HEK293 (cell line): ENCODE measurements around the gene NTMT1.

Source experiments
- REPIN1 ChIP-seq: fragments of 450-650 bp; formaldehyde crosslinking; IDR thresholded peaks from 2 replicates; pipeline ENCODE4 v1.5.1; 2017; ENCODE audit warnings: missing biosample characterization, missing genetic modification characterization, low read depth
- REST ChIP-seq: fragments of 450-650 bp; formaldehyde crosslinking; IDR thresholded peaks from 2 replicates; pipeline ENCODE4 v1.5.1; 2016; ENCODE audit warnings: missing biosample characterization, missing genetic modification characterization
- ZBTB26 ChIP-seq: fragments of 450-650 bp; formaldehyde crosslinking; optimal IDR thresholded peaks from 2 replicates; pipeline ENCODE3; 2016; ENCODE audit warnings: missing biosample characterization, mild to moderate bottlenecking, missing genetic modification characterization
- ZNF140 ChIP-seq: fragments of 450-650 bp; formaldehyde crosslinking; IDR thresholded peaks from 2 replicates; pipeline ENCODE4 v1.5.1; 2016; ENCODE audit warnings: missing biosample characterization, missing genetic modification characterization
- ZNF274 ChIP-seq, 2 experiments: fragments of 200-500 bp in 1 of 2; fragments of 450-650 bp in 1 of 2; sonication (Bioruptor generic) in 1 of 2; formaldehyde crosslinking in 1 of 2; IDR thresholded peaks; 2 replicates each; pipeline versions ENCODE4 v1.5.1 to v1.6.1; 2014 to 2016; ENCODE audit warnings: borderline replicate concordance in 1 of 2, inconsistent platforms in 1 of 2, low read length in 1 of 2, missing biosample characterization in 1 of 2, missing genetic modification characterization in 1 of 2
- ZNF394 ChIP-seq: fragments of 450-650 bp; formaldehyde crosslinking; IDR thresholded peaks from 2 replicates; pipeline ENCODE4 v1.5.1; 2016; ENCODE audit warnings: missing biosample characterization, missing genetic modification characterization, mild to moderate bottlenecking, moderate library complexity, borderline replicate concordance
- ZNF677 ChIP-seq: fragments of 450-650 bp; IDR thresholded peaks from 2 replicates; pipeline ENCODE4 v1.5.0; 2018; ENCODE audit warnings: missing biosample characterization, mild to moderate bottlenecking, missing genetic modification characterization, moderate library complexity
- ZNF747 ChIP-seq: fragments of 450-650 bp; formaldehyde crosslinking; IDR thresholded peaks from 2 replicates; pipeline ENCODE4 v1.5.1; 2016; ENCODE audit warnings: missing biosample characterization, missing genetic modification characterization
- TF ChIP-seq, protein P1 (sequence below): fragments of 450-650 bp; formaldehyde crosslinking; IDR thresholded peaks from 2 replicates; pipeline ENCODE4 v1.5.1; 2016; ENCODE audit warnings: missing biosample characterization, missing genetic modification characterization
- TF ChIP-seq, protein P2 (sequence below): fragments of 450-650 bp; formaldehyde crosslinking; conservative IDR thresholded peaks from 2 replicates; pipeline ENCODE4 v1.5.1; 2016; ENCODE audit warnings: low read depth, missing biosample characterization, missing genetic modification characterization

- TF ChIP-seq, protein P1, sequence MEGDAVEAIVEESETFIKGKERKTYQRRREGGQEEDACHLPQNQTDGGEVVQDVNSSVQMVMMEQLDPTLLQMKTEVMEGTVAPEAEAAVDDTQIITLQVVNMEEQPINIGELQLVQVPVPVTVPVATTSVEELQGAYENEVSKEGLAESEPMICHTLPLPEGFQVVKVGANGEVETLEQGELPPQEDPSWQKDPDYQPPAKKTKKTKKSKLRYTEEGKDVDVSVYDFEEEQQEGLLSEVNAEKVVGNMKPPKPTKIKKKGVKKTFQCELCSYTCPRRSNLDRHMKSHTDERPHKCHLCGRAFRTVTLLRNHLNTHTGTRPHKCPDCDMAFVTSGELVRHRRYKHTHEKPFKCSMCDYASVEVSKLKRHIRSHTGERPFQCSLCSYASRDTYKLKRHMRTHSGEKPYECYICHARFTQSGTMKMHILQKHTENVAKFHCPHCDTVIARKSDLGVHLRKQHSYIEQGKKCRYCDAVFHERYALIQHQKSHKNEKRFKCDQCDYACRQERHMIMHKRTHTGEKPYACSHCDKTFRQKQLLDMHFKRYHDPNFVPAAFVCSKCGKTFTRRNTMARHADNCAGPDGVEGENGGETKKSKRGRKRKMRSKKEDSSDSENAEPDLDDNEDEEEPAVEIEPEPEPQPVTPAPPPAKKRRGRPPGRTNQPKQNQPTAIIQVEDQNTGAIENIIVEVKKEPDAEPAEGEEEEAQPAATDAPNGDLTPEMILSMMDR: no peak
- TF ChIP-seq, protein P2, sequence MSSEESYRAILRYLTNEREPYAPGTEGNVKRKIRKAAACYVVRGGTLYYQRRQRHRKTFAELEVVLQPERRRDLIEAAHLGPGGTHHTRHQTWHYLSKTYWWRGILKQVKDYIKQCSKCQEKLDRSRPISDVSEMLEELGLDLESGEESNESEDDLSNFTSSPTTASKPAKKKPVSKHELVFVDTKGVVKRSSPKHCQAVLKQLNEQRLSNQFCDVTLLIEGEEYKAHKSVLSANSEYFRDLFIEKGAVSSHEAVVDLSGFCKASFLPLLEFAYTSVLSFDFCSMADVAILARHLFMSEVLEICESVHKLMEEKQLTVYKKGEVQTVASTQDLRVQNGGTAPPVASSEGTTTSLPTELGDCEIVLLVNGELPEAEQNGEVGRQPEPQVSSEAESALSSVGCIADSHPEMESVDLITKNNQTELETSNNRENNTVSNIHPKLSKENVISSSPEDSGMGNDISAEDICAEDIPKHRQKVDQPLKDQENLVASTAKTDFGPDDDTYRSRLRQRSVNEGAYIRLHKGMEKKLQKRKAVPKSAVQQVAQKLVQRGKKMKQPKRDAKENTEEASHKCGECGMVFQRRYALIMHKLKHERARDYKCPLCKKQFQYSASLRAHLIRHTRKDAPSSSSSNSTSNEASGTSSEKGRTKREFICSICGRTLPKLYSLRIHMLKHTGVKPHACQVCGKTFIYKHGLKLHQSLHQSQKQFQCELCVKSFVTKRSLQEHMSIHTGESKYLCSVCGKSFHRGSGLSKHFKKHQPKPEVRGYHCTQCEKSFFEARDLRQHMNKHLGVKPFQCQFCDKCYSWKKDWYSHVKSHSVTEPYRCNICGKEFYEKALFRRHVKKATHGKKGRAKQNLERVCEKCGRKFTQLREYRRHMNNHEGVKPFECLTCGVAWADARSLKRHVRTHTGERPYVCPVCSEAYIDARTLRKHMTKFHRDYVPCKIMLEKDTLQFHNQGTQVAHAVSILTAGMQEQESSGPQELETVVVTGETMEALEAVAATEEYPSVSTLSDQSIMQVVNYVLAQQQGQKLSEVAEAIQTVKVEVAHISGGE (tag by site-specific recombination): no peak
- no peak for TF ChIP-seq ZNF394
- TF ChIP-seq ZNF677 (tag by site-specific recombination): no peak
- TF ChIP-seq ZNF140 (tag by site-specific recombination): no peak
- TF ChIP-seq REPIN1 (tag by site-specific recombination): no peak
- no peak for TF ChIP-seq ZBTB26 (tag by site-specific recombination)
- TF ChIP-seq ZNF747 (tag by site-specific recombination): no peak
- 0 out of 2 replicates have a peak, but pooled peaks have one; percentile 18 for TF ChIP-seq REST (tag by site-specific recombination)
- no peak for TF ChIP-seq ZNF274 (IDR thresholded peaks at IDR 0.05; ENCODE audit: low read length)
- TF ChIP-seq ZNF274 (tag by site-specific recombination; IDR thresholded peaks at IDR 0.05; ENCODE audit: borderline replicate concordance): no peak
These were observed 1.8 kb downstream of the NTMT1 start for GRCh38 chr9:129627556-129628440.
